Endothelial cell of umbilical vein (primary cell): ENCODE results near the gene C5.

Source experiments
- POLR2A ChIP-seq: IDR thresholded peaks from 2 replicates; pipeline ENCODE4 v1.6.1; 2012; ENCODE audit warnings: low read depth, mild to moderate bottlenecking, control low read depth, low read length
- TF ChIP-seq, protein P1 (sequence below), 2 donors: IDR thresholded peaks; 1 replicate in 1 of 2; 2 replicates in 1 of 2; pipeline ENCODE4 v1.5.1; 2011; ENCODE audit warnings: low read length in 2 of 2, mild to moderate bottlenecking in 2 of 2, moderate library complexity in 2 of 2, control low read depth in 1 of 2, inconsistent platforms in 1 of 2, low read depth in 1 of 2; ENCODE audit not compliant: insufficient read depth in 1 of 2; ENCODE audit errors: extremely low read depth in 1 of 2

DNA sequence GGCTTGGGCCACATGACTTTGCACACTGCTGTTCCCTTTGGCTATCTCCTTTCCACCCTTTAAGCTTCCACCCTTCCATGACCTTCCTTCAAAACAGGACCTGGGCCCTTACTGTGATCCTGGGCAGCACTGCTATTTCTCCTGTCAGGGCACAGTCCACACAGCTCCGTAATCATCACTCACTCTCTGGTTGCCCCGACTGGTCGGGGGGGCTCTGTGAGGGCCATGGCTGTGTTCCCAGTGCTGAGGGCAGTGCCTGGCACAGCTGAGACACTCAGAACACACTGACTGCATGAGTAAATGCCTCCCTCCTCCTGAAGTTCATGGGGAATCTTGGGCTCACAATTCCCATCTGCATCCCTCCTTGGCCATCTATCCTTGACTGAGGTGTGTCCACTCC is 135.7 kb downstream of the C5 start:
- no peak for TF ChIP-seq POLR2A
- TF ChIP-seq, protein P1, sequence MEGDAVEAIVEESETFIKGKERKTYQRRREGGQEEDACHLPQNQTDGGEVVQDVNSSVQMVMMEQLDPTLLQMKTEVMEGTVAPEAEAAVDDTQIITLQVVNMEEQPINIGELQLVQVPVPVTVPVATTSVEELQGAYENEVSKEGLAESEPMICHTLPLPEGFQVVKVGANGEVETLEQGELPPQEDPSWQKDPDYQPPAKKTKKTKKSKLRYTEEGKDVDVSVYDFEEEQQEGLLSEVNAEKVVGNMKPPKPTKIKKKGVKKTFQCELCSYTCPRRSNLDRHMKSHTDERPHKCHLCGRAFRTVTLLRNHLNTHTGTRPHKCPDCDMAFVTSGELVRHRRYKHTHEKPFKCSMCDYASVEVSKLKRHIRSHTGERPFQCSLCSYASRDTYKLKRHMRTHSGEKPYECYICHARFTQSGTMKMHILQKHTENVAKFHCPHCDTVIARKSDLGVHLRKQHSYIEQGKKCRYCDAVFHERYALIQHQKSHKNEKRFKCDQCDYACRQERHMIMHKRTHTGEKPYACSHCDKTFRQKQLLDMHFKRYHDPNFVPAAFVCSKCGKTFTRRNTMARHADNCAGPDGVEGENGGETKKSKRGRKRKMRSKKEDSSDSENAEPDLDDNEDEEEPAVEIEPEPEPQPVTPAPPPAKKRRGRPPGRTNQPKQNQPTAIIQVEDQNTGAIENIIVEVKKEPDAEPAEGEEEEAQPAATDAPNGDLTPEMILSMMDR (IDR thresholded peaks at IDR 0.05; ENCODE audit: extremely low read depth in 1 of 2, insufficient read depth in 1 of 2, low read depth in 1 of 2, low read length in 2 of 2), result no peak
